Prostate gland (tissue), 2 donors: ENCODE results near the gene SLC17A3.

Experiments
- CTCF ChIP-seq, 4 experiments: fragments of 200-600 bp in 2 of 4; fragments of 450-650 bp in 2 of 4; sonication (generic) in 2 of 4; IDR thresholded peaks; 1 replicate in 3 of 4; 2 replicates in 1 of 4; pipeline ENCODE4 v1.5.1; 2016 to 2019; ENCODE audit warnings: antibody characterized with exemption in 4 of 4, mild to moderate bottlenecking in 2 of 4, moderate library complexity in 2 of 4
- POLR2A ChIP-seq: fragments of 450-650 bp; IDR thresholded peaks from one replicate; pipeline ENCODE4 v1.6.1; 2016; ENCODE audit warnings: antibody characterized with exemption, mild to moderate bottlenecking

DNA sequence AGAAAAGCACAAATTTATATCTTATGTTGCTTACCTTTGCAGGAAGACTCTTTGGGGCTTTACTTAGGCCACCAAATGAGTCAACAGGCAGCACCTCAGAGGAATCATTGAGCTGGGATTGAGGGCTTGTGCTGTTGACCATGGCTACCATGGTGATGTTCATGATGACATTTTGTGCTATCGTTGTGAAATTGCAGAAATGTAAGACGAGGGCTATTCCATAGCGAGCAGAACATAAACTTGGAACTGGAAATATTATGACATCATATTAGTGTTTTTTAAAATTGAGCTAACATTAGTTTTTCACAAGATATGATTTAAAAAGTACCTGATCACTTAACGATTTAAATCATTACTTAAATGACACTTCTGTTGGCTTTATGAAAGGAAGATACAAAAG lies 11.8 kb downstream of the SLC17A3 start:
- no peak for TF ChIP-seq CTCF (IDR thresholded peaks at IDR 0.05)
- no peak for TF ChIP-seq POLR2A
